Measurements from ENCODE around the gene RASGRP2. TPM values are rescaled to one million over a fixed set of nuclear protein-coding genes. Genes with fewer than 3 reads are reported as not detected.

Gene RASGRP2
- total RNA-seq, 2 experiments from 2014 or later, result 668 to 672 TPM

DNA sequence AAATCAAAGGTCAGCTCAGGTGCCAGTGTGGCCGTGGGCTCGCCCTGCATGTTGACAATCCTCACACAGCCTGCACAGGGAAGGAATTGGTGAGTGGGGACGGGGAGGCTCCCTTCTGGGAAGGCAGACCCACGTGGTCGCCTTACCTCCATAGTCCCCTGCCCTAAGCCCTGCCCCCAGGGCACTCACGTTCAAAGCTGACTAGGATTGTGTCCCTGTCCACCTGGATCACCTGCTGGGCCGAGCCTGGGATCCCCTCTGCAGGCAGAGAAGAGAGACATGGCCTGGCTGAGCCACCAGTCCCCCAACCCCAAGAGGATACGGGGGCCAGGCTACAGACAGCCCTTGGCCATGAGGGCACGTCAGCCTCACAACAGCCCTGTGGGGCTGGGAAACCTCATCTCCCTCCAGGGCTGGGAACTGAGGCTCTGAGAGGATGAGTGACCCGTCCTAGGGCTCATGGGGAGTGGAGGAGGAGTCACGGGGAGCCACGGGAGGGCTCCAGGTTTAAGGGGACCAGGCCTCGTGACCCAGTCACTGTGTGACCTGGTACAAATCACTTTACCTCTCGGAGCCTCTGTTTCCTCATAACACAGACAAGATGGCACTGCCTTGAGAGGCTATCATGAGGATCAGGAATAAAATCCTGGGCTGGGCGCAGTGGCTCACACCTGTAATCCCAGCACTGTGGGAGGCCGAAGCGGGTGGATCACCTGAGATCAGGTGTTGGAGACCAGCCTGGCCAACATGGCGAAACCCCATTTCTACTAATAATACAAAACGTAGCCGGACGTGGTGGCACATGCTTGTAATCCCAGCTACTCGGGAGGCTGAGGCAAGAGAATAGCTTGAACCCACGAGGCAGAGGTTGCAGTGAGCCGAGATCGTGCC lies 46.5 kb upstream of the RASGRP2 start:
- ATAC-seq (ENCODE audit: poor library complexity) (no peak), DNase-seq (no peak)
- intact Hi-C loops (cut with DNase I, micrococcal nuclease), result no loop called here
- Histone ChIP-seq H3K27me3 (ENCODE audit: control insufficient read depth in 1 of 2, insufficient read depth in 2 of 2, low read length in 2 of 2) (no peaks in the 10 kb centered on the region), H3K9me3 (ENCODE audit: control insufficient read depth in 1 of 2, insufficient read depth in 1 of 2, low read length in 2 of 2) (no peaks in the 10 kb centered on the region), H3K27ac (ENCODE audit: low read depth in 1 of 2, low read length in 2 of 2) (no peak overlapping the region), H3K4me3 (ENCODE audit: low read length) (no peak overlapping the region), H3K36me3 (ENCODE audit: insufficient read depth, low read length) (peaks cover 50% of the 10 kb centered on the region), H3K4me1 (ENCODE audit: insufficient read depth, low read length) (peaks cover 24% of the 10 kb centered on the region)
- no peak overlapping the region for H3K4me3 Mint-ChIP-seq
- ChIA-PET POLR2A (interaction anchor here (5.7 kb wide), 1 partner anchor 11 kb away, joined by 28 read pairs; the partner anchor contains the start of gene SF1), CTCF (no interaction called here)
- H3K9me3 Mint-ChIP-seq, result no peaks in the 10 kb centered on the region
- H3K36me3 Mint-ChIP-seq (ENCODE audit: low read depth), result peaks cover 55% of the 10 kb centered on the region
- H3K4me1 Mint-ChIP-seq (ENCODE audit: low read depth), result peaks cover 23% of the 10 kb centered on the region
- no peak overlapping the region for H3K27ac Mint-ChIP-seq
- TF ChIP-seq, protein P1, sequence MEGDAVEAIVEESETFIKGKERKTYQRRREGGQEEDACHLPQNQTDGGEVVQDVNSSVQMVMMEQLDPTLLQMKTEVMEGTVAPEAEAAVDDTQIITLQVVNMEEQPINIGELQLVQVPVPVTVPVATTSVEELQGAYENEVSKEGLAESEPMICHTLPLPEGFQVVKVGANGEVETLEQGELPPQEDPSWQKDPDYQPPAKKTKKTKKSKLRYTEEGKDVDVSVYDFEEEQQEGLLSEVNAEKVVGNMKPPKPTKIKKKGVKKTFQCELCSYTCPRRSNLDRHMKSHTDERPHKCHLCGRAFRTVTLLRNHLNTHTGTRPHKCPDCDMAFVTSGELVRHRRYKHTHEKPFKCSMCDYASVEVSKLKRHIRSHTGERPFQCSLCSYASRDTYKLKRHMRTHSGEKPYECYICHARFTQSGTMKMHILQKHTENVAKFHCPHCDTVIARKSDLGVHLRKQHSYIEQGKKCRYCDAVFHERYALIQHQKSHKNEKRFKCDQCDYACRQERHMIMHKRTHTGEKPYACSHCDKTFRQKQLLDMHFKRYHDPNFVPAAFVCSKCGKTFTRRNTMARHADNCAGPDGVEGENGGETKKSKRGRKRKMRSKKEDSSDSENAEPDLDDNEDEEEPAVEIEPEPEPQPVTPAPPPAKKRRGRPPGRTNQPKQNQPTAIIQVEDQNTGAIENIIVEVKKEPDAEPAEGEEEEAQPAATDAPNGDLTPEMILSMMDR (IDR thresholded peaks at IDR 0.05), result no peak
- no peaks in the 10 kb centered on the region for H3K27me3 Mint-ChIP-seq

GRCh38 chr11:64789331-64790204 lies 45.6 kb upstream of the RASGRP2 start:
- Histone ChIP-seq H3K4me3 (ENCODE audit: low read length) (no peak overlapping the region), H3K27me3 (ENCODE audit: control insufficient read depth in 1 of 2, insufficient read depth in 2 of 2, low read length in 2 of 2) (no peaks in the 10 kb centered on the region), H3K4me1 (ENCODE audit: insufficient read depth, low read length) (peaks cover 24% of the 10 kb centered on the region), H3K27ac (ENCODE audit: low read depth in 1 of 2, low read length in 2 of 2) (no peak overlapping the region), H3K9me3 (ENCODE audit: control insufficient read depth in 1 of 2, insufficient read depth in 1 of 2, low read length in 2 of 2) (no peaks in the 10 kb centered on the region), H3K36me3 (ENCODE audit: insufficient read depth, low read length) (peaks cover 47% of the 10 kb centered on the region)
- no peak for ATAC-seq (ENCODE audit: poor library complexity)
- TF ChIP-seq, protein P1 (IDR thresholded peaks at IDR 0.05), result no peak
- no peak for DNase-seq
- no peak overlapping the region for H3K27ac Mint-ChIP-seq
- ChIA-PET CTCF (interaction anchor here (1.6 to 2.0 kb wide), 2 partner anchors 12 to 28 kb away, joined by 6 to 7 read pairs; no protein-coding TSS in a partner anchor), POLR2A (interaction anchor here (1.4 kb wide), 1 partner anchor 10 kb away, joined by 5 read pairs; no protein-coding TSS in a partner anchor)
- intact Hi-C loops (cut with DNase I, micrococcal nuclease), result loop anchor here (5.0 to 10.0 kb wide), 4 partner anchors 53 to 328 kb away; partner anchors contain the start of genes CDC42BPG (in 1 of the 2) and ZNHIT2 (in 1 of the 2)
- H3K4me1 Mint-ChIP-seq (ENCODE audit: low read depth), result peaks cover 24% of the 10 kb centered on the region
- H3K4me3 Mint-ChIP-seq, result no peak overlapping the region
- H3K36me3 Mint-ChIP-seq (ENCODE audit: low read depth), result peaks cover 55% of the 10 kb centered on the region
- no peaks in the 10 kb centered on the region for H3K9me3 Mint-ChIP-seq
- no peaks in the 10 kb centered on the region for H3K27me3 Mint-ChIP-seq

Data from CD4-positive, alpha-beta T cell (primary cell).